SU-DHL-6 (cell line): ENCODE measurements around the gene CNTFR.

Experiments used
- H2AFZ ChIP-seq: fragments of 200-600 bp; sonication (generic); 2 replicates; pipeline ENCODE4 v1.6.1; 2014; ENCODE audit warnings: low read depth, mild to moderate bottlenecking, moderate library complexity, mixed read lengths, antibody characterized with exemption, low read length; ENCODE audit not compliant: severe bottlenecking
- H3F3A ChIP-seq: fragments of 200-600 bp; shearing (Covaris generic); 2 replicates; pipeline ENCODE4 v1.6.0; 2016; ENCODE audit warnings: antibody characterized with exemption, mild to moderate bottlenecking; ENCODE audit not compliant: insufficient read depth
- H3K27ac ChIP-seq: fragments of 200-600 bp; sonication (generic); 2 replicates; pipeline ENCODE4 v1.5.1; 2016; ENCODE audit warnings: low read depth, mild to moderate bottlenecking, low read length, moderate library complexity, mixed read lengths
- H3K27me3 ChIP-seq: fragments of 200-600 bp; sonication (generic), shearing (Covaris generic); 2 replicates; pipeline ENCODE4 v1.6.0; 2014; ENCODE audit warnings: mild to moderate bottlenecking, low read length
- H3K36me3 ChIP-seq: fragments of 200-600 bp; sonication (generic); 2 replicates; pipeline ENCODE4 v1.6.1; 2014; ENCODE audit warnings: mild to moderate bottlenecking, low read length, mixed read lengths
- H3K4me2 ChIP-seq: fragments of 300-600, 200-600 bp; shearing (Covaris generic), sonication (generic); 2 replicates; pipeline ENCODE4 v1.6.0; 2014; ENCODE audit warnings: low read length, low read depth, mild to moderate bottlenecking; ENCODE audit not compliant: poor library complexity, severe bottlenecking
- H3K4me3 ChIP-seq: fragments of 200-600 bp; sonication (generic); 2 replicates; pipeline ENCODE4 v1.5.1; 2014; ENCODE audit warnings: antibody characterized with exemption, low read length, mild to moderate bottlenecking, mixed read lengths; ENCODE audit not compliant: insufficient read depth, poor library complexity, severe bottlenecking
- H3K79me2 ChIP-seq: fragments of 200-600 bp; sonication (generic); 2 replicates; pipeline ENCODE4 v1.6.1; 2014; ENCODE audit warnings: mild to moderate bottlenecking, low read length, moderate library complexity; ENCODE audit not compliant: insufficient read depth
- H3K9ac ChIP-seq: fragments of 200-600 bp; sonication (generic); 2 replicates; pipeline ENCODE4 v1.7.0; 2014; ENCODE audit warnings: mild to moderate bottlenecking, low read length
- H3K9me2 ChIP-seq: fragments of 200-600 bp; sonication (generic); replicated peaks from 2 replicates; pipeline ENCODE4 v1.6.1; 2014; ENCODE audit warnings: low read length; ENCODE audit not compliant: insufficient read depth
- H3K9me3 ChIP-seq: fragments of 200-600 bp; sonication (generic); 2 replicates; pipeline ENCODE4 v1.6.1; 2014; ENCODE audit warnings: low read length, mixed read lengths; ENCODE audit not compliant: insufficient read depth
- H4K20me1 ChIP-seq: fragments of 200-600 bp; sonication (generic); 2 replicates; pipeline ENCODE4 v1.6.1; 2014; ENCODE audit warnings: low read depth, mild to moderate bottlenecking, antibody characterized with exemption, low read length, moderate library complexity, mixed read lengths
- EZH2phosphoT487 ChIP-seq: fragments of 200-600 bp; sonication (generic), shearing (Covaris generic); conservative IDR thresholded peaks from 2 replicates; pipeline ENCODE4 v1.6.1; 2018; ENCODE audit warnings: mild to moderate bottlenecking, antibody characterized with exemption, low read length, moderate library complexity, mixed read lengths
- TF ChIP-seq, protein P1 (sequence below): fragments of 200-600 bp; sonication (generic); IDR thresholded peaks from one replicate; pipeline ENCODE4 v1.5.1; 2017; ENCODE audit warnings: antibody characterized with exemption, mild to moderate bottlenecking, low read length, moderate library complexity; ENCODE audit not compliant: insufficient read depth, poor library complexity, severe bottlenecking

The CNTFR gene

DNA sequence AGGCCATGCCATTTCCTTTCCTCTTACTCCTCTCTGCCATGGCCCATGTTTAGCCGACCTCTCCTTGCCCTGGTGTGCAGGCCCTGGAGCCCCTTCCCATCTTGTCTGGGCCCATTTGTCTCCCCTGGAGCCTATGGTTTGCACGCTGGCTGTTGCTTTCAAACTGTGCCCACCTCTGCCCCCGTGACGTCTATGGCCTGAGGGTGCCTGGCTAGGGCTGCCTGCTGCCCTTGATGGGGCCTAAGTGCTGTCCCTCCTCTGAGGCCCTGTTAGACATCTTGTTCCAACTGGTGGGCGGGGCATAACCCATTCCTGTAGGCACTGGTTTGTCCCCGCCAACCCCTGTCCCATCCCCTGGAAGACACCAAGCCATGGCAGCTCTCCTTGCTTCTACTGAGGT, 44.0 kb downstream of the CNTFR start:
- Histone ChIP-seq H2AFZ (no peak overlapping the region), H3F3A (no peaks in the 10 kb centered on the region), H4K20me1 (no peaks in the 10 kb centered on the region), H3K4me3 (no peak overlapping the region), H3K9me3 (no peaks in the 10 kb centered on the region), H3K36me3 (no peaks in the 10 kb centered on the region), H3K27ac (no peak overlapping the region), H3K4me2 (no peak overlapping the region), H3K9me2 (no peaks in the 10 kb centered on the region), H3K27me3 (no peaks in the 10 kb centered on the region), H3K9ac (no peak overlapping the region), H3K79me2 (no peaks in the 10 kb centered on the region)
- TF ChIP-seq, protein P1, sequence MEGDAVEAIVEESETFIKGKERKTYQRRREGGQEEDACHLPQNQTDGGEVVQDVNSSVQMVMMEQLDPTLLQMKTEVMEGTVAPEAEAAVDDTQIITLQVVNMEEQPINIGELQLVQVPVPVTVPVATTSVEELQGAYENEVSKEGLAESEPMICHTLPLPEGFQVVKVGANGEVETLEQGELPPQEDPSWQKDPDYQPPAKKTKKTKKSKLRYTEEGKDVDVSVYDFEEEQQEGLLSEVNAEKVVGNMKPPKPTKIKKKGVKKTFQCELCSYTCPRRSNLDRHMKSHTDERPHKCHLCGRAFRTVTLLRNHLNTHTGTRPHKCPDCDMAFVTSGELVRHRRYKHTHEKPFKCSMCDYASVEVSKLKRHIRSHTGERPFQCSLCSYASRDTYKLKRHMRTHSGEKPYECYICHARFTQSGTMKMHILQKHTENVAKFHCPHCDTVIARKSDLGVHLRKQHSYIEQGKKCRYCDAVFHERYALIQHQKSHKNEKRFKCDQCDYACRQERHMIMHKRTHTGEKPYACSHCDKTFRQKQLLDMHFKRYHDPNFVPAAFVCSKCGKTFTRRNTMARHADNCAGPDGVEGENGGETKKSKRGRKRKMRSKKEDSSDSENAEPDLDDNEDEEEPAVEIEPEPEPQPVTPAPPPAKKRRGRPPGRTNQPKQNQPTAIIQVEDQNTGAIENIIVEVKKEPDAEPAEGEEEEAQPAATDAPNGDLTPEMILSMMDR: no peak
- TF ChIP-seq EZH2phosphoT487: no peak

DNA sequence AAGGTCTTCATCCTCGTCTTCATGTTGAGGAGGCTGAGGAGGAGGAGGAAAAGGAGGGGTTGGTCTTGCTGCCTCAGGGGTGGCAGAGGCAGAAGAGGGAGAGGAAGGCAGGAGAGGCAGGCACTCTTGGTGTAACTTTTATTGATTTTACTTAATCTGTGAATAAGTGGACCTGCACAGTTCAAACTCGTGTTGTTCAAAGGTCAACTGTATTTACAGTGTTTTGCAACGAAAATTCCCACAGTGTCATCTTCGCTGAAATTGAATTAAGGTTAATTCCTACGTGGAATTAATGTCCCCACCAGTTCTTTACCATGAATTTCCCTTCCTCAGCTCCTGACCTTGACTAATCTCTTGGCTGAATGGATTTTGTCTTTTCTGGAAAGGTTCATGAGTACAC, 45.5 kb downstream of the CNTFR start:
- no peak overlapping the region for H2AFZ ChIP-seq
- H3K79me2 ChIP-seq: no peaks in the 10 kb centered on the region
- no peaks in the 10 kb centered on the region for H3K36me3 ChIP-seq
- no peaks in the 10 kb centered on the region for H3K9me3 ChIP-seq
- no peaks in the 10 kb centered on the region for H3K27me3 ChIP-seq
- no peaks in the 10 kb centered on the region for H4K20me1 ChIP-seq
- no peak overlapping the region for H3K27ac ChIP-seq
- no peaks in the 10 kb centered on the region for H3F3A ChIP-seq
- no peak overlapping the region for H3K9ac ChIP-seq
- H3K4me3 ChIP-seq: no peak overlapping the region
- TF ChIP-seq, protein P1: no peak
- TF ChIP-seq EZH2phosphoT487: no peak
- H3K9me2 ChIP-seq: no peaks in the 10 kb centered on the region
- no peak overlapping the region for H3K4me2 ChIP-seq

DNA sequence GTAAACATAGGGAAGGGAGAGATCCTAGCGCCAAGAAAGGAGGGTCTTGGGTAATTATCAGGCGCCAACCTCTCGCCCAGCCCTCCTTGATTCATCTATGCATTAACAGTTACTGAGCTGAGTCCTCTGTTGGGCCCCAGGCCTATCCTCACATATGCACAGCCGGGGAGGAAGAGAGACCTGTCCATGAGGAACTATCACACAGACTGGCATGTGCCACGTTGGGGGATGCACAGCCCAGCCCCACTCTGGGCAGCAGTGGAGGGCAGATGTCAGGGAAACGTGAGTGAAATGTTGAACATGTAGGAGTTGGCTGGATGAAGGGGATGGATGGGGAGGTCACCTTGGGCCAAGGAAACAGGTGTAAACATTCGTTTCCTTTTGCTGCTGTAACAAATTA, 48.0 kb downstream of the CNTFR start:
- H4K20me1 ChIP-seq: no peaks in the 10 kb centered on the region
- H3F3A ChIP-seq: no peaks in the 10 kb centered on the region
- no peaks in the 10 kb centered on the region for H3K27me3 ChIP-seq
- H3K4me2 ChIP-seq: no peak overlapping the region
- H2AFZ ChIP-seq: no peak overlapping the region
- H3K27ac ChIP-seq: no peak overlapping the region
- no peak for TF ChIP-seq EZH2phosphoT487
- no peak overlapping the region for H3K9ac ChIP-seq
- H3K9me3 ChIP-seq: no peaks in the 10 kb centered on the region
- no peak overlapping the region for H3K4me3 ChIP-seq
- H3K79me2 ChIP-seq: no peaks in the 10 kb centered on the region
- H3K9me2 ChIP-seq: no peaks in the 10 kb centered on the region
- no peaks in the 10 kb centered on the region for H3K36me3 ChIP-seq

DNA sequence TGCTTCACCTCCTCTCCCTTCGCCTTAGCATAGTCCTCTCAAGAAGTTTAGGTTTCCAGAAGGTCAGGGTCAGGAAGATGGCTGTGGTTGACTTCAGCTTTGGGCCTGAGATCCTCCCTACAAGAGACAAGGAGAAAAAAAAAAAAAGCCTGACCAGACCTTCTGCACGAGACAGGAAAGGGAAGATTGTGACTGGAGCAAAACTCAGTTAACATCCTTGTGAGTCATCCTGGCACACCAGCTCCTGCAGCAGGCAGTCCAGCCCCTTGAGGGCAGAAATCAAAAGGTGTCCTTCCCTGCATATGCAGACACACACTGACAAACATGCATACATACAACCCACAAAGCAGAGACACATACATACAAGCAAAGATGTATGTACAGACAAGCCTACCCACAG, 48.7 kb downstream of the CNTFR start:
- H3K36me3 ChIP-seq: no peaks in the 10 kb centered on the region
- H3K9me3 ChIP-seq: no peaks in the 10 kb centered on the region
- H3K4me3 ChIP-seq: no peak overlapping the region
- no peak overlapping the region for H3K9ac ChIP-seq
- no peak overlapping the region for H3K4me2 ChIP-seq
- no peaks in the 10 kb centered on the region for H3F3A ChIP-seq
- no peak overlapping the region for H3K27ac ChIP-seq
- no peaks in the 10 kb centered on the region for H3K27me3 ChIP-seq
- no peaks in the 10 kb centered on the region for H3K9me2 ChIP-seq
- TF ChIP-seq, protein P1: no peak
- no peak for TF ChIP-seq EZH2phosphoT487
- no peaks in the 10 kb centered on the region for H4K20me1 ChIP-seq
- H3K79me2 ChIP-seq: no peaks in the 10 kb centered on the region
- H2AFZ ChIP-seq: no peak overlapping the region
